Stimulated activated CD4-positive, alpha-beta T cell treated with anti-CD3 and anti-CD28 coated beads, TNF-alpha, amount 100 ng/mL, for 4 hours (primary cell): ENCODE data around the gene CLEC2L.

ENCODE experiments used
- DNase-seq, 3 experiments: peaks; one replicate each; pipeline ENCODE4 v3.0.0-alpha.2; 2020; ENCODE audit warnings: low read depth in 3 of 3

Gene CLEC2L

GRCh38 chr7:139557857-139558581 lies 34.5 kb downstream of the CLEC2L start:
- DNase-seq: no peak

- DNase-seq: no peak
These were observed 36.0 kb downstream of the CLEC2L start for GRCh38 chr7:139559364-139560105.

- no peak for DNase-seq
These were observed 36.7 kb downstream of the CLEC2L start for GRCh38 chr7:139560199-139560598.

GRCh38 chr7:139560678-139561077 lies 37.2 kb downstream of the CLEC2L start:
- no peak for DNase-seq

- no peak for DNase-seq
These were observed 39.0 kb downstream of the CLEC2L start for GRCh38 chr7:139562491-139562890.

GRCh38 chr7:139562961-139563565 lies 39.6 kb downstream of the CLEC2L start:
- no peak for DNase-seq

GRCh38 chr7:139563856-139564255 lies 40.4 kb downstream of the CLEC2L start:
- no peak for DNase-seq

DNA sequence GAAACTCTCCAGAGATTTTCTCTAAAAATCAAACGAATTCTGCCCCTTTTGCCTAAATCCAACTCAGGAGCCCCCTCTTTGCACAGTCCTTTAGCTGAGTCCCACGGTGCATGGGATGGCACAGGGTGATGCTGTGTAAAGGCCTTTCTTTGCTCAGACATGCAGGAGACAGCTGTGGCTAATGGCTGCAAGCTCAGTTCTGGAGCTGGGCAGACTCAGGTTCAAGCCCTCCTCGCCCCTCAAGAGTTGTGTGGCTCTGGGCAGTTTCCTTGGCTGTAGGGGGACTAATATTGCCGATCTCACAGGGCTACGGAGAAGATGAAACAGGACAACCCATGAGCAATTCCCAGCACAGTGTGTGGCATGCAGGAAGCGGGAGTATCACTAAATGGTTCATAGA lies 42.6 kb downstream of the CLEC2L start:
- no peak for DNase-seq

GRCh38 chr7:139566736-139567646 lies 43.5 kb downstream of the CLEC2L start:
- DNase-seq: no peak

GRCh38 chr7:139567647-139568345 lies 44.3 kb downstream of the CLEC2L start:
- no peak for DNase-seq

- DNase-seq: no peak
These were observed 44.8 kb downstream of the CLEC2L start for GRCh38 chr7:139568346-139568675.

GRCh38 chr7:139568813-139569490 lies 45.5 kb downstream of the CLEC2L start:
- DNase-seq: no peak

DNA sequence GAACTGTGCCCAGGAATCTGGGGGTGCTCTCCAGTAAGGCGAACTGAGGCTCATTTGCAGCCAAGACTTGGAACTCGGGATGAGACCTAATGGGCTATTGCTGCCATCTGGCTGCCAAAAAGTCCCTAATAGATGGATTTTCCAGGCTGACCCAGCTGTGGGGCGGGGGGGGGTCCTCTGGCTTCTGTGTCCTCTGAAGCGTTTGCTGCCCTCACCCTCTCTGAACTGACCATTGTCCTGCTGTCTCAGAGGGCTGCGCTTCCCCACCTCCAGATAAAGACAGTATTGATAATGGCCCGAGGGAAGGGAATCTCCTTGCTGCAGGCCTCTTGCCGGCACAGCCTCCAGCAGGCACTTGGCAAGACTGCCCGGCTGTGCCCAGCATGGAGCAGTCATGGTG lies 46.6 kb downstream of the CLEC2L start:
- no peak for DNase-seq

- no peak for DNase-seq
These were observed 47.1 kb downstream of the CLEC2L start for GRCh38 chr7:139570626-139571025.

DNA sequence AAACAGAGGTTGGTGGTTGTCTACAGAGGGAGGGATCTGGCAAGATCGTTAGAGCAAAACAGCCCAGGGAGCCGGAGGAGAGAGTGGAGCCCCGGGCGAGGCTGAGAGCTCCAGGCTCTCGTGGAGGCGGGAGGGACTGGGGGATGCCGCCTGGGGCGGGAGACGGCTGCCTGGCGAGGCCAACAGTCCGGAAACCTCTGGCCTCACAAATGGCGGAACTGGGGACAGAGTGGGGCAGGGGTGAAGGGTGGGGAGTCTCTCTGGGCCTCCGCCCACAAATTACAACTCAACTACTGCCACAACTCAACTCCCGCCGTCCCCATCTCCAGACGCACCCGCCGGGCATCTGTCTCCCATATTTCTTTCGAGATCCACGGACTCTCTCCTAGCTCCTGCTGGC lies 47.7 kb downstream of the CLEC2L start:
- no peak for DNase-seq

- no peak for DNase-seq
These were observed 48.2 kb downstream of the CLEC2L start for GRCh38 chr7:139571651-139572050.

- no peak for DNase-seq
These were observed 48.6 kb downstream of the CLEC2L start for GRCh38 chr7:139572071-139572470.

GRCh38 chr7:139572704-139573385 lies 49.4 kb downstream of the CLEC2L start:
- DNase-seq: no peak

- DNase-seq: no peak
These were observed 50.4 kb downstream of the CLEC2L start for GRCh38 chr7:139573871-139574270.

GRCh38 chr7:139574618-139575337 lies 51.3 kb downstream of the CLEC2L start:
- no peak for DNase-seq
